Transverse colon (tissue), 4 donors: Measurements from ENCODE around the gene FA2H. TPM values are rescaled to one million over a fixed set of nuclear protein-coding genes. Genes with fewer than 3 reads are reported as not detected.

Experiments
- DNase-seq: peaks from one replicate; pipeline ENCODE4 v3.0.0-alpha.2; 2019
- H3K27ac ChIP-seq, 4 donors: fragments of 200-600 bp; sonication (generic); 2 replicates each; pipeline ENCODE4 v1.5.1; 2016 to 2018; ENCODE audit warnings: inconsistent platforms in 4 of 4
- H3K27me3 ChIP-seq: fragments of 200-600 bp; sonication (generic); 2 replicates; pipeline ENCODE4 v1.5.1; 2017; ENCODE audit warnings: inconsistent platforms
- H3K36me3 ChIP-seq, 4 donors: fragments of 200-600 bp; sonication (generic); 2 replicates each; pipeline ENCODE4 v1.5.1; 2017 to 2019; ENCODE audit warnings: inconsistent platforms in 4 of 4
- H3K4me1 ChIP-seq, 4 donors: fragments of 200-600 bp; sonication (generic); 2 replicates each; pipeline ENCODE4 v1.5.1; 2017 to 2020; ENCODE audit warnings: inconsistent platforms in 4 of 4
- H3K4me3 ChIP-seq, 4 donors: fragments of 200-600 bp; sonication (generic); 1 replicate in 1 of 4; 2 replicates in 3 of 4; pipeline versions ENCODE4 v1.5.1 to v1.6.1; 2017 to 2019; ENCODE audit warnings: inconsistent platforms in 4 of 4
- H3K9me3 ChIP-seq, 2 donors: fragments of 200-600 bp; sonication (generic); 2 replicates each; pipeline ENCODE4 v1.5.1; 2017 to 2019; ENCODE audit warnings: inconsistent platforms in 2 of 2
- EP300 ChIP-seq: sonication (generic); formaldehyde crosslinking; IDR thresholded peaks from one replicate; pipeline ENCODE4 v1.6.1; 2017; ENCODE audit warnings: antibody characterized with exemption, low read depth
- POLR2A ChIP-seq: fragments of 450-650 bp; IDR thresholded peaks from one replicate; pipeline ENCODE4 v1.6.1; 2016; ENCODE audit warnings: antibody characterized with exemption, mild to moderate bottlenecking, moderate library complexity
- POLR2AphosphoS5 ChIP-seq, 3 donors: sonication (generic); formaldehyde crosslinking; IDR thresholded peaks; one replicate each; pipeline ENCODE4 v1.6.1; 2016; ENCODE audit warnings: antibody characterized with exemption in 3 of 3
- WGBS, 2 donors: methylation state at CpG; one replicate each; pipeline ENCODE4 v1.1.5; 2018; ENCODE audit warnings: low coverage in 1 of 2; 5-methylcytosine and 5-hydroxymethylcytosine counted together
- in situ Hi-C, 4 donors: fragments of 200-750 bp; cut with MboI; loops; one replicate each; pipeline versions ENCODE4 v1.15.0 to v1.15.1; 2017; ENCODE audit warnings: low sequenced_read_pairs in 3 of 4, low pct_ligation_motif_present in 1 of 4, low pct_unique_long_range_greater_than_20kb in 1 of 4
- intact Hi-C: fragments of 100-400 bp; cut with DNase I; formaldehyde crosslinking; loops from one replicate; pipeline ENCODE4 v1.15.1; 2023; ENCODE audit warnings: low total_unique reads
- total RNA-seq, 4 donors: library from RNA; depleted of rRNA; stranded (reverse); fragments of >200 nt; gene quantifications; one replicate each; pipeline ENCODE4 v1.1.0, GENCODE V29; 2016
- TF ChIP-seq, protein P1 (sequence below), 5 experiments: fragments of 200-600 bp in 3 of 5; fragments of 450-650 bp in 2 of 5; sonication (generic) in 3 of 5; IDR thresholded peaks; 1 replicate in 2 of 5; 2 replicates in 3 of 5; pipeline ENCODE4 v1.5.1; 2016 to 2017; ENCODE audit warnings: antibody characterized with exemption in 5 of 5, inconsistent platforms in 3 of 5, mild to moderate bottlenecking in 2 of 5, moderate library complexity in 1 of 5

Gene FA2H
- total RNA-seq, 4 donors from 2014 or later, result 20.1 to 80.8 (median 36.8) TPM

DNA sequence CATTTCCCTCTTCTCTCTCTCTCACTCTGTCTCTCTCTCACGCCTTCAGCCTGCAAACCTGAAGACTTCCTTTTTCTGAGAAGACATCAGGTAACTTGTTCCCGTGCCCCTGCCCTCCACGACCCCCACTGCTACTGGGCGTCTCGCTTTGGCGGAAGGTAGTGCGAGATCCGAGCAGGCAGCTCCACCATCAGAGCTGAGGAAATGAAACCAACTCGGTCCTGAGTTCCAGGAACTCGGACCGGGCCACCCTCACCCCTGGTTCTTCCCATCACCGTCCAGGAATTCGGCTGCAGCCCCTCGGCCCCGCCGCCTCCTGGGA, 74.5 kb downstream of the FA2H start:
- Histone ChIP-seq H3K9me3 (no peaks in the 10 kb centered on the region), H3K27ac (peak overlapping the region; percentile 82 to 91 (median 85)), H3K4me3 (peak overlapping the region; percentile 28 to 86 (median 68)), H3K4me1 (peaks cover 0 to 31% (median 18%) of the 10 kb centered on the region in 4 donors), H3K36me3 (no peaks in the 10 kb centered on the region), H3K27me3 (no peaks in the 10 kb centered on the region)
- in situ Hi-C loops, result loop anchor here in 3 of 4 donors (25.0 kb wide), 2 partner anchors 162 to 412 kb away; partner anchors contain the start of gene LDHD (in 1 of the 3)
- TF ChIP-seq, protein P1, sequence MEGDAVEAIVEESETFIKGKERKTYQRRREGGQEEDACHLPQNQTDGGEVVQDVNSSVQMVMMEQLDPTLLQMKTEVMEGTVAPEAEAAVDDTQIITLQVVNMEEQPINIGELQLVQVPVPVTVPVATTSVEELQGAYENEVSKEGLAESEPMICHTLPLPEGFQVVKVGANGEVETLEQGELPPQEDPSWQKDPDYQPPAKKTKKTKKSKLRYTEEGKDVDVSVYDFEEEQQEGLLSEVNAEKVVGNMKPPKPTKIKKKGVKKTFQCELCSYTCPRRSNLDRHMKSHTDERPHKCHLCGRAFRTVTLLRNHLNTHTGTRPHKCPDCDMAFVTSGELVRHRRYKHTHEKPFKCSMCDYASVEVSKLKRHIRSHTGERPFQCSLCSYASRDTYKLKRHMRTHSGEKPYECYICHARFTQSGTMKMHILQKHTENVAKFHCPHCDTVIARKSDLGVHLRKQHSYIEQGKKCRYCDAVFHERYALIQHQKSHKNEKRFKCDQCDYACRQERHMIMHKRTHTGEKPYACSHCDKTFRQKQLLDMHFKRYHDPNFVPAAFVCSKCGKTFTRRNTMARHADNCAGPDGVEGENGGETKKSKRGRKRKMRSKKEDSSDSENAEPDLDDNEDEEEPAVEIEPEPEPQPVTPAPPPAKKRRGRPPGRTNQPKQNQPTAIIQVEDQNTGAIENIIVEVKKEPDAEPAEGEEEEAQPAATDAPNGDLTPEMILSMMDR (IDR thresholded peaks at IDR 0.05), result no peak
- TF ChIP-seq POLR2A (no peak), EP300 (no peak), POLR2AphosphoS5 (IDR thresholded peaks at IDR 0.05) (no peak)
- no peak for DNase-seq
- WGBS, 2 donors, result 0 to 5% methylated on average over 2 to 16 of the region's 16 CpGs
- intact Hi-C loops, result no loop called here

DNA sequence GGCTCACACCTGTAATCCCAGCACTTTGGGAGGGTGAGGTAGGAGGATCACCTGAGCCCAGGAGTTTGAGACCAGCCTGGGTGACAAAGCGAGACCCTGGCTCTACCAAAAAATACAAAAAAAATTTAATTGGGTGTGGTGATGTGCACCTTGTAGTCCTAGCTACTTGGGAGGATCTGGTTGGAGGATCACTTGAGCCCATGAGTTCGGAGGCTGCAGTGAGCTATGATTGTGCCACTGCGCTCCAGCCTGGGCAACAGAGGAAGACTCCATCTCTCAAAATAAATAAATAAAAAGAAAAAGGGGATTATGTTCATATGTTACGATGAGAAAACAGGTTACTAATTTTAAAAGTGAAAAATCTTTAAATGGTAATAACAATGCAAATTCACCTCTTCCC, 75.0 kb downstream of the FA2H start:
- TF ChIP-seq EP300 (no peak), POLR2AphosphoS5 (IDR thresholded peaks at IDR 0.05) (no peak), POLR2A (no peak)
- TF ChIP-seq, protein P1 (IDR thresholded peaks at IDR 0.05), result no peak
- WGBS, 2 donors, result 55 to 65% methylated on average over 2 to 4 of the region's 4 CpGs

DNA sequence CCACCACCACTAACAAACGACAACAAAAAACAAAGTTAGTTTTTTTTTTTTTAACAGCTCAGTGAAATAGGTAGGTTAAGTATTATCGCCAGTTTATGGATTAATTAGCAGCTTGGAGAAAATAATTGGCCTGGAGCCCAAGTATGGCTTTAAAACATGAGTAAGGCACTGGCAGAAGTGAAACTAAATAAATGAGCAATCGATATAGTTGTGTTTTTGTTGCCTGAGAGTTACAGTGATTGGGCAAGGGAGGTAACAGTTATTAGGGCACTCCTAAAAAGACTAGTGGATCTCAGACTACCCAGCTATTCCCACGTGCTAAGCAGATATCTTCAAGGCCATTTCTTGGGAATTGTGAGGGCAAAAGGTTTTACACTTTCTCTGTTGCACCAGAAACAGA, 76.4 kb downstream of the FA2H start:
- Histone ChIP-seq H3K27me3 (no peaks in the 10 kb centered on the region), H3K36me3 (no peaks in the 10 kb centered on the region), H3K9me3 (no peaks in the 10 kb centered on the region), H3K4me1 (peaks cover 0 to 31% (median 18%) of the 10 kb centered on the region in 4 donors), H3K4me3 (no peak overlapping the region), H3K27ac (peak overlapping the region in 3 of 4 donors; percentile 18 to 26 (median 21))
- in situ Hi-C loops, result no loop called here
- 38 to 52% methylated on average over 3 to 4 of the region's 4 CpGs for WGBS, 2 donors
- no peak for DNase-seq
- TF ChIP-seq, protein P1 (IDR thresholded peaks at IDR 0.05), result no peak
- no peak for TF ChIP-seq POLR2AphosphoS5 (IDR thresholded peaks at IDR 0.05)
- no peak for TF ChIP-seq EP300
- no peak for TF ChIP-seq POLR2A
- intact Hi-C loops, result no loop called here

More for the DNA sequence above, 75.0 kb downstream of the FA2H start:
- DNase-seq, result peak; percentile 35
- in situ Hi-C loops (loop anchor here in 3 of 4 donors (25.0 kb wide), 2 partner anchors 163 to 413 kb away; partner anchors contain the start of gene LDHD (in 1 of the 3)), intact Hi-C loops (no loop called here)
- Histone ChIP-seq H3K4me1 (peaks cover 0 to 31% (median 18%) of the 10 kb centered on the region in 4 donors), H3K4me3 (peak overlapping the region in 3 of 4 donors; percentile 63 to 86 (median 74)), H3K27ac (peak overlapping the region; percentile 82 to 91 (median 85)), H3K36me3 (no peaks in the 10 kb centered on the region), H3K27me3 (no peaks in the 10 kb centered on the region), H3K9me3 (no peaks in the 10 kb centered on the region)

DNA sequence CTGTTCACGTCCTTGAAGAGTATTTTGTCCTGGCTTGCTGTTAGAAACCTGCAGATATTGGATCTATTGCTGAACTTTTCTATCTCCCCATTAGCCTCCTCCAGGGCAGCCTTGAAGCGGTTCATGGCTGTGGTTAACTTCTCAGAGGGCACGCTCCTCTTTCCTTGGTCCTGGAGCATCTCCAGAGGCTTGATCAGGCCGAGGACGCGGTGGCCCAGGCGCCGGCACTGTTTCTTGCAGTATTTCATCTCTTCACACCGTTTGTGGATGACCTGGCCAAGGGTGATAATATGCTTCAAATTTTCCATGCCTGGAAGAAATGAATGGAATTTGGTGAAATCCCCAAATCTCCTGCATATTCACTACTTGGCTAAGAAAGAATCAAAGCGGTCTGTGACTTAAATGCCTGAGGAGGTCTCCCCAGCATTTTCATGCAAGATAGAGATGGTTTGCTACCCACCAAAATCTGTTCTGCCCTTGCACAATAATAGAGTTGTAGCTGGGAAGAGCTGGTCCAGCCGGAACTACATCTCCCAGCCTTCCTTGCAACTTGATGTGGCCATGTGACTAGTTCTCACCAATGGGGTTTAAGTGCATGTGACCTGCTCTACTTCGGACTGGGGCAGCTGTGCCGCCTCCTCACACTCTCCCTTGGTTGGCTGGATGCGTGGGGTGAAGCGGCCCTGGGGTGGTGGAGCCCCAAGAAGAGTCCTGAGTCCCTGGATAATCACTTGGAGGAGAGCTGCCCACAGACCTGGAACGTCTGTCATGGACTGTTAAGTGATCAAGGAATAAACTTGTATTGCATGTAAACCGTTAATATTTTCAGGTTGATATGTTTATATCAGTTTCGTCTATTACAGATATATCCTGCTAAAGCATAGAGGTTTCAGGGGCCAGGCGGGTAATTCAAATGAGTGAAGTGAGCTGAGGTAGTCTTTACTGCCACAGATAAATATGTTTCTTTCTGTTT, 78.9 kb downstream of the FA2H start:
- peak; percentile 65 to 75 (median 72) for TF ChIP-seq POLR2AphosphoS5 (IDR thresholded peaks at IDR 0.05)
- no peak for TF ChIP-seq POLR2A
- TF ChIP-seq EP300, result no peak
- TF ChIP-seq, protein P1 (IDR thresholded peaks at IDR 0.05), result no peak
- intact Hi-C loops, result no loop called here
- 51 to 69% methylated on average over 12 to 19 of the region's 19 CpGs for WGBS, 2 donors
- Histone ChIP-seq H3K27ac (peak overlapping the region; percentile 34 to 49 (median 48)), H3K27me3 (no peaks in the 10 kb centered on the region), H3K9me3 (no peaks in the 10 kb centered on the region), H3K4me3 (peak overlapping the region in 3 of 4 donors; percentile 14 to 42 (median 20)), H3K36me3 (peaks cover 0 to 12% (median 4%) of the 10 kb centered on the region in 4 donors), H3K4me1 (peaks cover 0 to 22% (median 11%) of the 10 kb centered on the region in 4 donors)
- peak; percentile 81 for DNase-seq
- in situ Hi-C loops, result no loop called here
